ENCODE measurements around the gene OR1F1.
"Not testable (repeated sequence)": the region's sequence is repeated elsewhere in the genome, so short reads cannot be mapped to it uniquely, and the experiment has no call there.

The OR1F1 gene

DNA sequence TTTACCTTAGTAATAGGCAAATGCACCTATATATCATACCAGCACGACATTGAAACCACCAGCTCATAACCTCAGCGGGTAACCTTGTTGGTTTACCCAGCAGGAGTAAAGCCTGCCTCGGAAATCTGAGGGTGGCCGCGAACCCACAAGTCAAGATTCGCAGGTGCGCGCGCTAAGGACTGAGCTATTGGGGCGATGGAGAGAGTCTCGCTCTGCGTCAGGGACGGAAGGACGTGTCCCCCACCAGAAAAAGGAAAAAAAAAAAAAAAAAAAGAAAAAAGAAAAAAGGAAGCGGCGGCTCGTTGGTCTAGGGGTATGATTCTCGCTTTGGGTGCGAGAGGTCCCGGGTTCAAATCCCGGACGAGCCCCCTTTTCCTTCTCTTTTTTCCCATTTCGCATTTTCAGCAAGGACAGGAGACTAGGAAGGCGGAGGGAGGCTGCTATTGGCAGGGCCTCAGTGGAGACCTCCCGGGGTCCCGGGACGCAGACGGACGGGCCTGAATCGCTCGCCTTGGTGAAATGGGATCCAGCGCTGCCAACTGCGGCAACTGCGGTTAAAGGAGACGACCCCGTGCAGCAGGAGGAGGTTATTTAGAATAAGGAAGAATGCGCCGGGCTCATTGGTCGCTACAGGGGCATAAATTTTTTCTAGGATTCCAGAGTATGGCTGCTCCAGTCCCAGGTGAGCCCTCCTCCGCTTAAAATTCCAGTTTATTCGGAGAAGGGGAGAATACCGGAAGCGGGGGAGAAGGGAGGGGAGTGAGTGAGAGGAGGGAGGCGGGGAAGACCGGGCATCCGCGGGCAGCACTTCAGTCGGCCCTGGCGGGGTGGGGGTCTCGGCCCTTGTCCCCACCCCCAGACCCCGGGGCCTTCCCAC lies at the start of gene OR1F1:
Gene OR1F1 (plus strand): TSS at position 407 of the 877 bp plus-strand sequence.
- no peak for DNase-seq (ENCODE audit: low read depth)

GRCh38 chr16:3138342-3138741 lies 49.7 kb upstream of the OR1F1 start:
- no peak for DNase-seq (ENCODE audit: low read depth)

GRCh38 chr16:3138823-3139426 lies 49.1 kb upstream of the OR1F1 start:
- DNase-seq (ENCODE audit: low read depth), result no peak

DNA sequence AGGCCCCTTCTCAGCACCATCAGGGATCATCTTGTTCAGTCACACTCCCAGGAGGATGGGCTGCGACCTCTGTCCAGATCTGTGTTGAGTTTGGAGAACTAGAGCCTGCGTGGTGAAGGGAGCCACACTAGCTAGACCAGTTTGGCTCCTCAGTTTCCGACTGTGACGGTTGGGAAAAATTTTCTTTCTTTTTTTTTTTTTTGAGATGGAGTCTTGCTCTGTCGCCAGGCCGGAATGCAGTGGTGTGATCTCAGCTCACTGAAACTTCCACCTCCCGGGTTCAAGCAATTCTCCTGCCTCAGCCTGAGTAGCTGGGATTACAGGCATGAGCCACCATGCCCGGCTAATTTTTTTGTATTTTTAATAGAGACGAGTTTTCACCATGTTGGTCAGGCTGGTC lies 48.4 kb upstream of the OR1F1 start:
- not testable (repeated sequence) for DNase-seq (ENCODE audit: low read depth)

DNA sequence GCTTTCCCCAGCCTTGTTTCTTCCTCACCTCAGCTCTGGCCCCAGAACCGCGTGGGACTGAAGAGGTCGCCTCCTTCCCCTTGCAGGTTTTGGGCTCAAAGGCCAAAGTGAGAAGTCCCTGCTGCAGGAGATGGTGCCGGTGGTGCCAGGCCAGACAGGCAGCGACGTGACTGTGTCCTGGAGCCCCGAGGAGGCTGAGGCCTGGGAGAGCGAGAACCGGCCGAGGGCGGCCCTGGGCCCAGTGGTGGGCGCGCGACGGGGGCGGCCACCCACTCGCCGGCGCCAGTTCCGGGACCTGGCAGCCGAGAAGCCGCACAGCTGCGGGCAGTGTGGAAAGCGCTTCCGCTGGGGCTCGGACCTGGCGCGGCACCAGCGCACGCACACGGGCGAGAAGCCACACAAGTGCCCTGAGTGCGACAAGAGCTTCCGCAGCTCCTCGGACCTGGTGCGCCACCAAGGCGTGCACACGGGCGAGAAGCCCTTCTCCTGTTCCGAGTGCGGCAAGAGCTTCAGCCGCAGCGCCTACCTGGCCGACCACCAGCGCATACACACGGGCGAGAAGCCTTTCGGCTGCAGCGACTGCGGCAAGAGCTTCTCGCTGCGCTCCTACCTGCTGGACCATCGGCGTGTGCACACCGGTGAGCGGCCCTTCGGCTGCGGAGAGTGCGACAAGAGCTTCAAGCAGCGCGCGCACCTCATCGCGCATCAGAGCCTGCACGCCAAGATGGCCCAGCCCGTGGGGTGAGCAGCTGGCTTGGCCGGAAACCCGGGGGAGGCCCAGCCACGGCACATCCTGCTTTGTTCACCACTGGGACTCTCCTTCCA lies 47.2 kb upstream of the OR1F1 start:
- DNase-seq (ENCODE audit: low read depth), result no peak

GRCh38 chr16:3141781-3142311 lies 46.2 kb upstream of the OR1F1 start:
- no peak for DNase-seq (ENCODE audit: low read depth)

DNA sequence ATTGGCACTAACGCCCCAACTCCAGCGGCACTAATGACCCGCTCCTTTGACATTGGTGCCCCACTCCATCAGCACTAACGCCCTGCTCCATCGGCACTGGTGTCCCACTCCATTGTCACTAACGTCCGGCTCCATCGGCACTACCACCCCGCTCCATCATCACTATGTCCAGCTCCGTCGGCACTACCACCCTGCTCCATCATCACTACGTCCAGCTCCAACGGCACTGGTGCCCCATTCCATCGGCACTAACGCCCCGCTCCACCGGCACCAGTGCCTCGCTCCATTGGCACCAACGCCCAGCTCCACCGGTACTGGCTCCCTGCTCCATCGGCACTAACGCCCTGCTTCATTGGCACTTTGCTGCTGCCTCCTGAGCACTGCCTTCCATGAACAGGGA lies 45.7 kb upstream of the OR1F1 start:
- no peak for DNase-seq (ENCODE audit: low read depth)

DNA sequence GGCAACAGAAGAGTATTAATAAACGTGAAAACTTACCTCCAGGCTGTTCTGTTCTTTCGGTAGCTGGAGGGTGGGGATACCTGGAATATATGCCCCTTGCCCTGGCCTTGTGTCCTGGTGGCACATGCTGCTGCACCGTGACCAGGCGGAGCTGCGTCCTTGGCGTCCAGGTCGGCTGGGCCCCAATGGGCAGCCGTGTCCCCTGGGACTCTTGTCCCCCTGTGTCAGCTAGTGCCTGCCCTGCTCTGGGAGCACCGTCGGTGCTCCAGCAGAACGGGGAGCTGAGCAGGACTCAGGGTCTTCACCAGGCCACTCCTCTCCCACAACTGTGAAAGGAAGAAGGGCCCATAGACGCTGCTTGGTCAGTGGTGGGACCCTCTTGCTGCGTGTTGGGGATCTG lies 45.2 kb upstream of the OR1F1 start:
- DNase-seq (ENCODE audit: low read depth), result no peak

DNA sequence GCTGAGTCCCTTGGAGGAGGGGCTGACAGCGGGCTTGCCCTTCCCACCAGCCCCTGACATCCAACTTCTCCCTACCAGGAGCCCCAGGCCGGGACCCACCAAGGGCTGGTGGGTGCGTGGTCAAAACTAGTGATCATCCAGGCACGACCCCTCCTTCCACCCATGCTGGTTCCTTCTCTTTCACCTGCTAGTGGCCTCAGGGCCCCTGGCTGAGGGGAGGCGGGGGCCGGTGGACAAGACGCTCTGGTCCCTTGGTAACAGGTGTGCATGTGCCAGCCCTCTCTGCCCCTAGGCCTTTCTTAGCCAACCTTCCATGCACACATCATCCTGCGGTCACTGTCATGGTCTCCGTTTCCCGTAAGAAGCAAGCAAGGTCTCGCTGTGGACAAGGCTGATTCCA lies 44.8 kb upstream of the OR1F1 start:
- DNase-seq (ENCODE audit: low read depth), result no peak

GRCh38 chr16:3143598-3144320 lies 44.2 kb upstream of the OR1F1 start:
- no peak for DNase-seq (ENCODE audit: low read depth)

GRCh38 chr16:3144321-3144983 lies 43.6 kb upstream of the OR1F1 start:
- DNase-seq (ENCODE audit: low read depth), result no peak

GRCh38 chr16:3145151-3145550 lies 42.9 kb upstream of the OR1F1 start:
- no peak for DNase-seq (ENCODE audit: low read depth)

DNA sequence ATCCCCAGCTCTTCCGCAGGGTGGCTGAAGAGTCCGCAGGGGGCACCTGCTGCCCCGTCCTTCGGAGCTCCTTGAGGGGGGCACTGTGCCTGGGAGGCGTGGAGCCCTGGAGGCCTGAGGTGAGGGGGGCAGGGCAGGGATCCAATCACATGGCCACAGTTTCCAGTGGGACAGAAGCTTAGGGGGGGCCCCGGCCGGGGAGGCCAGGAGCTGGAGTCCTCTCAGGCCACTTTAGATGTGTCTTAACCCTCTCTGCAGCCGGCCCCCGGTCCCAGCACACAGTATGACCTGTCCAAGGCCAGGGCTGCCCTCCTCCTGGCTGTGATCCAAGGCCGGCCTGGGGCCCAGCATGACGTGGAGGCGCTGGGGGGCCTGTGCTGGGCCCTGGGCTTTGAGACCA lies 42.3 kb upstream of the OR1F1 start:
- no peak for DNase-seq (ENCODE audit: low read depth)

GRCh38 chr16:3147046-3147756 lies 40.8 kb upstream of the OR1F1 start:
- DNase-seq (ENCODE audit: low read depth), result no peak

- DNase-seq (ENCODE audit: low read depth), result no peak
These were observed 40.3 kb upstream of the OR1F1 start for GRCh38 chr16:3147757-3148104.

GRCh38 chr16:3148256-3149192 lies 39.5 kb upstream of the OR1F1 start:
- DNase-seq (ENCODE audit: low read depth), result no peak

DNA sequence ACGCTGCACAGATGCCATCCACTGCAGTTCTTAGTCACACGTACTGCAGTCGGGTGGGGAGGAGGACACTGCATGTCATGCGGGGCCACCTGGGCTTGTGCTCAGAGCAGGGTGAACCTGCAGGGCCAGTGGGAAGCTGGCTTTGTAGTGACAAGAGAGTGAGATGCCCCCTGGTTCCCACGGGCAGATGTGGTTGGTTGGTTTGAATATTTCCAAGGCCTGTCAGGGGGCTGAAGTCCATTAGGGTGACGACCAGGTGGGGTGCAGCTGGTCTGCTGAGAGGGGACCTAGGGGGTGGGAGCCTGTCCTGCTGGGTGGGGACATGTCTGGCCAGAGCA lies 38.8 kb upstream of the OR1F1 start:
- DNase-seq (ENCODE audit: low read depth), result no peak

- no peak for DNase-seq (ENCODE audit: low read depth)
These were observed 38.2 kb upstream of the OR1F1 start for GRCh38 chr16:3149630-3150345.

All from non-pigmented ciliary epithelial cell (primary cell).